Kidney epithelial cell (primary cell): ENCODE results near the gene EXOSC5. TPM values are rescaled to one million over a fixed set of nuclear protein-coding genes. Genes with fewer than 3 reads are reported as not detected.

Experiments used
- DNase-seq: peaks from one replicate; pipeline ENCODE4 v3.0.0-alpha.2; 2010; ENCODE audit warnings: low read depth
- H3K27me3 ChIP-seq: 2 replicates; pipeline ENCODE4 v1.6.0; 2011; ENCODE audit warnings: low read length; ENCODE audit not compliant: control insufficient read depth, insufficient read depth
- H3K36me3 ChIP-seq: 2 replicates; pipeline ENCODE4 v1.5.1; 2011; ENCODE audit warnings: low read length; ENCODE audit not compliant: control insufficient read depth, insufficient read depth
- H3K4me3 ChIP-seq: 2 replicates; pipeline ENCODE4 v1.5.1; 2011; ENCODE audit warnings: low read depth, mild to moderate bottlenecking, control low read depth, low read length
- CTCF ChIP-seq: IDR thresholded peaks from 2 replicates; pipeline ENCODE4 v1.5.1; 2011; ENCODE audit warnings: mild to moderate bottlenecking, moderate library complexity, low read length, control low read depth, inconsistent platforms; ENCODE audit not compliant: insufficient read depth, poor library complexity, severe bottlenecking
- total RNA-seq: library from RNA; depleted of rRNA; stranded (reverse); fragments of >200 nt; gene quantifications from 2 replicates; pipeline ENCODE4 v1.2.3, GENCODE V29; 2015

EXOSC5 gene
- total RNA-seq, 1 donor from 2014 or later, result 27.0 TPM

GRCh38 chr19:41414461-41414860, 17.3 kb upstream of the EXOSC5 start:
- H3K27me3 ChIP-seq, result no peaks in the 10 kb centered on the region
- TF ChIP-seq CTCF, result no peak
- peaks cover 1% of the 10 kb centered on the region for H3K36me3 ChIP-seq
- no peak overlapping the region for H3K4me3 ChIP-seq
- DNase-seq, result no peak

GRCh38 chr19:41413947-41414346, 16.8 kb upstream of the EXOSC5 start:
- TF ChIP-seq CTCF, result no peak
- DNase-seq, result no peak
- Histone ChIP-seq H3K36me3 (peaks cover 1% of the 10 kb centered on the region), H3K4me3 (no peak overlapping the region), H3K27me3 (no peaks in the 10 kb centered on the region)

- no peak for DNase-seq
- no peaks in the 10 kb centered on the region for H3K36me3 ChIP-seq
- no peak for TF ChIP-seq CTCF
- H3K4me3 ChIP-seq, result no peak overlapping the region
- H3K27me3 ChIP-seq, result no peaks in the 10 kb centered on the region
These were observed 15.8 kb upstream of the EXOSC5 start for GRCh38 chr19:41412953-41413352.

GRCh38 chr19:41411968-41412265, 14.8 kb upstream of the EXOSC5 start:
- no peak for TF ChIP-seq CTCF
- Histone ChIP-seq H3K36me3 (no peaks in the 10 kb centered on the region), H3K27me3 (no peaks in the 10 kb centered on the region), H3K4me3 (no peak overlapping the region)
- no peak for DNase-seq

- no peak for DNase-seq
- H3K27me3 ChIP-seq, result no peaks in the 10 kb centered on the region
- H3K36me3 ChIP-seq, result no peaks in the 10 kb centered on the region
- no peak for TF ChIP-seq CTCF
- H3K4me3 ChIP-seq, result no peak overlapping the region
These were observed 14.2 kb upstream of the EXOSC5 start for GRCh38 chr19:41411100-41411967.
